LNCAP (cell line): Measurements from ENCODE around the gene BRIP1.

Experiments
- TF ChIP-seq, protein P1 (sequence below): fragments of 450-650 bp; IDR thresholded peaks from 2 replicates; pipeline ENCODE4 v1.5.1; 2017; ENCODE audit warnings: mild to moderate bottlenecking

BRIP1 gene

GRCh38 chr17:61715348-61715747, 148.0 kb downstream of the BRIP1 start:
- TF ChIP-seq, protein P1, sequence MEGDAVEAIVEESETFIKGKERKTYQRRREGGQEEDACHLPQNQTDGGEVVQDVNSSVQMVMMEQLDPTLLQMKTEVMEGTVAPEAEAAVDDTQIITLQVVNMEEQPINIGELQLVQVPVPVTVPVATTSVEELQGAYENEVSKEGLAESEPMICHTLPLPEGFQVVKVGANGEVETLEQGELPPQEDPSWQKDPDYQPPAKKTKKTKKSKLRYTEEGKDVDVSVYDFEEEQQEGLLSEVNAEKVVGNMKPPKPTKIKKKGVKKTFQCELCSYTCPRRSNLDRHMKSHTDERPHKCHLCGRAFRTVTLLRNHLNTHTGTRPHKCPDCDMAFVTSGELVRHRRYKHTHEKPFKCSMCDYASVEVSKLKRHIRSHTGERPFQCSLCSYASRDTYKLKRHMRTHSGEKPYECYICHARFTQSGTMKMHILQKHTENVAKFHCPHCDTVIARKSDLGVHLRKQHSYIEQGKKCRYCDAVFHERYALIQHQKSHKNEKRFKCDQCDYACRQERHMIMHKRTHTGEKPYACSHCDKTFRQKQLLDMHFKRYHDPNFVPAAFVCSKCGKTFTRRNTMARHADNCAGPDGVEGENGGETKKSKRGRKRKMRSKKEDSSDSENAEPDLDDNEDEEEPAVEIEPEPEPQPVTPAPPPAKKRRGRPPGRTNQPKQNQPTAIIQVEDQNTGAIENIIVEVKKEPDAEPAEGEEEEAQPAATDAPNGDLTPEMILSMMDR: no peak

DNA sequence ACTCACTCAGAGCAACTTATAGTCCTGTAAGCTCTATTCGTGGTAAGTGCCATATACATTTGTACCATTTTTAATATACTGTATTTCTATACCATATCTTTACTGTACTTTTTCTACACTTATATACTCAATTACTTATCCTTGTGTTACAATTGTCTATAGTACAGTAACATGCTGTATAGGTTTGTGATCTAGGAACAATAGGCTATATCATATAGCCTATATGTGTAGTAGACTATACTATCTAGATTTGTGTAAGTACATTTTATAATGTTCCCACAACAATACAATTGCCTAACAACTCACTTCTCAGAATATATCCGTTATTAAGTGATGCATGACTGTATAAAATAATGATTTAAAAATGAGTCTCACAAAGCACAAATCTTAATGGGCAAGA, 149.0 kb downstream of the BRIP1 start:
- TF ChIP-seq, protein P1: no peak

GRCh38 chr17:61713035-61713434, 150.3 kb downstream of the BRIP1 start:
- TF ChIP-seq, protein P1: no peak

DNA sequence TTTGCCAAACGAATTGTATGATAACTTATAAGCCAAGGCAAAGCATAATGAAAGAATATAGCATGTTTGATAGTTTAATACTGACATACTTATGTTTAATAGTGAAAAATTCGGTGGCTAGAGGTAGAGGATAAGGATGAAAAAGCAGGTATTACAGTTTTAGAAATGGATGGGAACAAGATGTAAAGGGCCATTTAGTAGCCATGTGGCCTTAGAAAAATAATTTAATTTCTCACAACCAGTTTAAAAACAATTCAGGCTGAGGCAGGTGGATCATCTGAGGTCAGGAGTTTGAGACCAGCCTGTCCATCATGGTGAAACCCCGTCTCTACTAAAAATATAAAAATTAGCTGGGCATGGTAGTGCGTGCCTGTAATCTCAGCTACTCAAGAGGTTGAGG, 152.8 kb downstream of the BRIP1 start:
- TF ChIP-seq, protein P1: no peak

GRCh38 chr17:61709567-61709966, 153.8 kb downstream of the BRIP1 start:
- TF ChIP-seq, protein P1: no peak

- TF ChIP-seq, protein P1: no peak
Observed at GRCh38 chr17:61704935-61705449, 158.3 kb downstream of the BRIP1 start.

- TF ChIP-seq, protein P1: no peak
Observed at GRCh38 chr17:61702450-61702849, 160.9 kb downstream of the BRIP1 start.

- TF ChIP-seq, protein P1: no peak
Observed at GRCh38 chr17:61701978-61702377, 161.3 kb downstream of the BRIP1 start.
